SK-N-SH treated with all-trans-retinoic acid at 6 μM for 48 hours (cell line): ENCODE results near the gene NAALADL2.

ENCODE experiments used
- ATAC-seq: fragments of 200-7000 bp; cut with Tn5 transposase; 3 replicates; pipeline ENCODE4 v1.9.1; 2020; ENCODE audit warnings: mild to moderate bottlenecking, moderate library complexity
- BACH2 ChIP-seq: fragments of 250-450 bp; sonication (Bioruptor Pico); IDR thresholded peaks from 2 replicates; pipeline ENCODE4 v1.9.0; 2021; ENCODE audit warnings: mild to moderate bottlenecking, borderline replicate concordance
- CSDC2 ChIP-seq: fragments of 250-450 bp; sonication (Bioruptor Pico); IDR thresholded peaks from 2 replicates; pipeline ENCODE4 v1.5.0; 2020; ENCODE audit warnings: mild to moderate bottlenecking, moderate library complexity
- GLIS3 ChIP-seq: fragments of 250-450 bp; sonication (Bioruptor Pico); IDR thresholded peaks from 2 replicates; pipeline ENCODE4 v1.5.0; 2020; ENCODE audit warnings: mild to moderate bottlenecking, moderate library complexity
- ISL1 ChIP-seq: fragments of 250-450 bp; sonication (Bioruptor Pico); IDR thresholded peaks from 2 replicates; pipeline ENCODE4 v2.1.2; 2022; ENCODE audit warnings: mild to moderate bottlenecking, moderate library complexity
- OSR1 ChIP-seq: fragments of 250-450 bp; sonication (Bioruptor Pico); IDR thresholded peaks from 2 replicates; pipeline ENCODE4 v1.8.0; 2022; ENCODE audit warnings: moderate library complexity, mild to moderate bottlenecking, inconsistent platforms
- PPARA ChIP-seq: fragments of 250-450 bp; sonication (Bioruptor Pico); IDR thresholded peaks from 2 replicates; pipeline ENCODE4 v1.5.0; 2020; ENCODE audit warnings: mild to moderate bottlenecking, borderline replicate concordance
- RARB ChIP-seq: fragments of 250-450 bp; sonication (Bioruptor Pico); IDR thresholded peaks from 2 replicates; pipeline ENCODE4 v1.8.0; 2021; ENCODE audit warnings: mild to moderate bottlenecking, moderate library complexity
- SNAI2 ChIP-seq: fragments of 250-450 bp; sonication (Bioruptor Pico); IDR thresholded peaks from 2 replicates; pipeline ENCODE4 v1.5.0; 2020; ENCODE audit warnings: mild to moderate bottlenecking, moderate library complexity
- TCF4 ChIP-seq: fragments of 250-450 bp; sonication (Bioruptor Pico); IDR thresholded peaks from 2 replicates; pipeline ENCODE4 v1.8.0; 2021; ENCODE audit warnings: mild to moderate bottlenecking, moderate library complexity, borderline replicate concordance
- TOX ChIP-seq: fragments of 250-450 bp; sonication (Bioruptor Pico); IDR thresholded peaks from 2 replicates; pipeline ENCODE4 v1.8.0; 2021; ENCODE audit warnings: mild to moderate bottlenecking, moderate library complexity, borderline replicate concordance
- ZC3H10 ChIP-seq: fragments of 250-450 bp; sonication (Bioruptor Pico); IDR thresholded peaks from 2 replicates; pipeline ENCODE4 v1.5.1; 2021; ENCODE audit warnings: mild to moderate bottlenecking, moderate library complexity
- ZFP3 ChIP-seq: fragments of 250-450 bp; sonication (Bioruptor Pico); IDR thresholded peaks from 2 replicates; pipeline ENCODE4 v1.5.0; 2020; ENCODE audit warnings: mild to moderate bottlenecking, moderate library complexity
- ZFP30 ChIP-seq: fragments of 450-650 bp; formaldehyde crosslinking; IDR thresholded peaks from 2 replicates; pipeline ENCODE4 v1.5.0; 2022; ENCODE audit warnings: mild to moderate bottlenecking, moderate library complexity
- ZNF565 ChIP-seq: fragments of 450-650 bp; formaldehyde crosslinking; conservative IDR thresholded peaks from 2 replicates; pipeline ENCODE4 v1.5.0; 2020; ENCODE audit warnings: low read depth, mild to moderate bottlenecking, moderate library complexity
- ZNF70 ChIP-seq: fragments of 450-650 bp; formaldehyde crosslinking; IDR thresholded peaks from 2 replicates; pipeline ENCODE4 v1.5.0; 2020; ENCODE audit warnings: mild to moderate bottlenecking, moderate library complexity
- ZNF8 ChIP-seq: fragments of 450-650 bp; formaldehyde crosslinking; IDR thresholded peaks from 2 replicates; pipeline ENCODE4 v1.5.0; 2020; ENCODE audit warnings: mild to moderate bottlenecking, moderate library complexity
- TF ChIP-seq, protein P1 (sequence below): fragments of 250-450 bp; sonication (Bioruptor Pico); IDR thresholded peaks from 2 replicates; pipeline ENCODE4 v1.5.0; 2020; ENCODE audit warnings: mild to moderate bottlenecking, moderate library complexity
- TF ChIP-seq, protein P2 (sequence below): fragments of 250-450 bp; sonication (Bioruptor Pico); IDR thresholded peaks from 2 replicates; pipeline ENCODE4 v1.5.1; 2021; ENCODE audit warnings: mild to moderate bottlenecking, moderate library complexity
- TF ChIP-seq, protein P3 (sequence below): fragments of 250-450 bp; sonication (Bioruptor Pico); IDR thresholded peaks from 2 replicates; pipeline ENCODE4 v1.8.0; 2020; ENCODE audit warnings: mild to moderate bottlenecking, moderate library complexity, borderline replicate concordance

NAALADL2 gene

DNA sequence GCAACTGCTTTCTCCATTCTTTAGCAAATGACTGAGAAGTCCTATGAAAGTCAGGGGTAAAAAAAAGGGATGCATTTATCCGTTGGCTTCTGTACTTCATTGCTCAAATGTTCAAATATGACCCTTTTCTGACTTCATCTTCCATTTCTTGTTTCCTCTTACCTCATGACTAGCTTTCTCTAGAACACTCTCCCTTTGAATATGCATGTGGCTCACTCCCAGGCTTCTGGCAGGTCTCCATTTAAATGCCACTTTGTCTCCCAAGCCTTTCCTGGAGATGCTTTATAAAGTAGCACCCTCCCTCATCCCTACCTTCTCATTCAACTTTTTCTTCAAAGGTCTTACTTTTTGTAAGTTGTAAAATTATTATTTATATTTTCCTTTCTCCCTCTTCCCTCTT lies 781.8 kb downstream of the NAALADL2 start:
- no peak for TF ChIP-seq BACH2 (CRISPR knock-in tag)
- TF ChIP-seq RARB (CRISPR knock-in tag), result no peak
- TF ChIP-seq OSR1, result no peak
- TF ChIP-seq TCF4 (CRISPR knock-in tag), result no peak
- no peak for TF ChIP-seq TOX
- TF ChIP-seq ZNF70 (CRISPR knock-in tag), result no peak
- TF ChIP-seq SNAI2 (CRISPR knock-in tag), result no peak
- TF ChIP-seq PPARA, result no peak
- TF ChIP-seq, protein P1, sequence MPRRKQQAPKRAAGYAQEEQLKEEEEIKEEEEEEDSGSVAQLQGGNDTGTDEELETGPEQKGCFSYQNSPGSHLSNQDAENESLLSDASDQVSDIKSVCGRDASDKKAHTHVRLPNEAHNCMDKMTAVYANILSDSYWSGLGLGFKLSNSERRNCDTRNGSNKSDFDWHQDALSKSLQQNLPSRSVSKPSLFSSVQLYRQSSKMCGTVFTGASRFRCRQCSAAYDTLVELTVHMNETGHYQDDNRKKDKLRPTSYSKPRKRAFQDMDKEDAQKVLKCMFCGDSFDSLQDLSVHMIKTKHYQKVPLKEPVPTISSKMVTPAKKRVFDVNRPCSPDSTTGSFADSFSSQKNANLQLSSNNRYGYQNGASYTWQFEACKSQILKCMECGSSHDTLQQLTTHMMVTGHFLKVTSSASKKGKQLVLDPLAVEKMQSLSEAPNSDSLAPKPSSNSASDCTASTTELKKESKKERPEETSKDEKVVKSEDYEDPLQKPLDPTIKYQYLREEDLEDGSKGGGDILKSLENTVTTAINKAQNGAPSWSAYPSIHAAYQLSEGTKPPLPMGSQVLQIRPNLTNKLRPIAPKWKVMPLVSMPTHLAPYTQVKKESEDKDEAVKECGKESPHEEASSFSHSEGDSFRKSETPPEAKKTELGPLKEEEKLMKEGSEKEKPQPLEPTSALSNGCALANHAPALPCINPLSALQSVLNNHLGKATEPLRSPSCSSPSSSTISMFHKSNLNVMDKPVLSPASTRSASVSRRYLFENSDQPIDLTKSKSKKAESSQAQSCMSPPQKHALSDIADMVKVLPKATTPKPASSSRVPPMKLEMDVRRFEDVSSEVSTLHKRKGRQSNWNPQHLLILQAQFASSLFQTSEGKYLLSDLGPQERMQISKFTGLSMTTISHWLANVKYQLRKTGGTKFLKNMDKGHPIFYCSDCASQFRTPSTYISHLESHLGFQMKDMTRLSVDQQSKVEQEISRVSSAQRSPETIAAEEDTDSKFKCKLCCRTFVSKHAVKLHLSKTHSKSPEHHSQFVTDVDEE (CRISPR knock-in tag), result no peak
- TF ChIP-seq ZFP3 (CRISPR knock-in tag), result no peak
- TF ChIP-seq ZNF8 (CRISPR knock-in tag), result no peak
- no peak for TF ChIP-seq GLIS3 (CRISPR knock-in tag)
- TF ChIP-seq ZNF565 (CRISPR knock-in tag), result no peak
- TF ChIP-seq, protein P2, sequence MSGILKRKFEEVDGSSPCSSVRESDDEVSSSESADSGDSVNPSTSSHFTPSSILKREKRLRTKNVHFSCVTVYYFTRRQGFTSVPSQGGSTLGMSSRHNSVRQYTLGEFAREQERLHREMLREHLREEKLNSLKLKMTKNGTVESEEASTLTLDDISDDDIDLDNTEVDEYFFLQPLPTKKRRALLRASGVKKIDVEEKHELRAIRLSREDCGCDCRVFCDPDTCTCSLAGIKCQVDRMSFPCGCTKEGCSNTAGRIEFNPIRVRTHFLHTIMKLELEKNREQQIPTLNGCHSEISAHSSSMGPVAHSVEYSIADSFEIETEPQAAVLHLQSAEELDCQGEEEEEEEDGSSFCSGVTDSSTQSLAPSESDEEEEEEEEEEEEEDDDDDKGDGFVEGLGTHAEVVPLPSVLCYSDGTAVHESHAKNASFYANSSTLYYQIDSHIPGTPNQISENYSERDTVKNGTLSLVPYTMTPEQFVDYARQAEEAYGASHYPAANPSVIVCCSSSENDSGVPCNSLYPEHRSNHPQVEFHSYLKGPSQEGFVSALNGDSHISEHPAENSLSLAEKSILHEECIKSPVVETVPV (CRISPR knock-in tag), result no peak
- ATAC-seq, result no peak

DNA sequence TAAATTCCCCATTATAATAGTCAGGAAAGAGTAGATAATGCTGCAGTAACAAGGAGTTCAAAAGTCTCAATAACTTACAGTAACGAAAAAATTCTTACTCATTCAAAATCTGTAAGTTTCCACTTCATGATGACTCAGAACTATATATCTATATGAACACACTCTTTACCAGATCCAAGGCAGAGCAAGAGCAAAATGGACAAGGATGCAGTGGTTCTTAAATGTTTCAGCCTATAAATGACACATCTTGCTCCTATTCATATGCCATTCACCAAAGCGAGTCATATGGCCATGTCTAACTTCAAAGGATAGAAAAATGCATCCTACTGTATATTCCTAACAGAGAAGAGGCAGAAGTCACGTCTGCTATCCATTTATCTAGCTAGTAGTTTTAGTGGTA lies 787.7 kb downstream of the NAALADL2 start:
- ATAC-seq, result no peak
- TF ChIP-seq SNAI2 (CRISPR knock-in tag), result no peak
- TF ChIP-seq ZNF70 (CRISPR knock-in tag), result no peak
- TF ChIP-seq OSR1, result no peak

DNA sequence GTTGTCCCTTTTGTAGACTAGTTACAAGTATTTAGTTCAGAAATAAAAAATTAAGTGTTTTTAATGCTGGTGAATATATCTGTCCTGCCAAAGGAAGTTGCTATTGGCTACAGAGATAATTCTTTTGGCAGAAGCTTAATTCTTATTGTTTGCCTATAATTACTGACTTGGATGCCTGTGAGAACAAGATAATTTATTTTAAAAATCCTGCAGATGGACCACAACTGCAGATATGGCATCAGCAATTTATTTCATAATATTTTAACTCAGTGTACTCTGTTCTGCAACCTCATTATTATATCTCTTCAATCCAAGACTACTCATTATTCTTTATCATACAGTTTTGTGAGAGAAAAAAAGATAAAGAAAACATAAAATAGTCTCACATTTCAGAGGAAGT lies 789.8 kb downstream of the NAALADL2 start:
- no peak for ATAC-seq

DNA sequence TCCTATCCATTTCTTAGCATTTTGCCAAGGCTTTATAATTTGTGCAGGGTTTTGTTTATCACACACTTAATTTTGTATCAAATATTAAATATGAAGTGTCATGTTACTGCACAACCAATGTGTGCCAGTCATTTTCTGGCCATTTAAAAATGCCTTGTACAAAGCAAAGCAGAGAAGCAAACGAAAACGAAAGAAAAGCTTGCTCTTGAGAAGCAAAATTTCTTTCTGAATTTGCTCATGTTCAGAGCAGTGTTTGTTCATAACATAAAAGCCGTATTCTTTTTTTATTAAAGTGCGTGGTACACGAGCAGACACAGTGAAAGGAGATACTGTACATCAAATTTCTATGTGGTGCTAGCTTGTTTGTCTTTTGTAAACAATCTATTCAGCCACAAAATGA lies 792.6 kb downstream of the NAALADL2 start:
- TF ChIP-seq ZC3H10 (CRISPR knock-in tag) (no peak), CSDC2 (CRISPR knock-in tag) (no peak)
- ATAC-seq, result no peak

More for the DNA sequence above, 789.8 kb downstream of the NAALADL2 start:
- TF ChIP-seq ISL1 (CRISPR knock-in tag) (peak; percentile 81), ZFP3 (CRISPR knock-in tag) (no peak), ZFP30 (CRISPR knock-in tag) (no peak), PPARA (no peak), TCF4 (CRISPR knock-in tag) (peak; percentile 61; the same call in 1 of the 2 replicates), OSR1 (no peak)
- TF ChIP-seq, protein P1 (CRISPR knock-in tag), result peak; percentile 76

DNA sequence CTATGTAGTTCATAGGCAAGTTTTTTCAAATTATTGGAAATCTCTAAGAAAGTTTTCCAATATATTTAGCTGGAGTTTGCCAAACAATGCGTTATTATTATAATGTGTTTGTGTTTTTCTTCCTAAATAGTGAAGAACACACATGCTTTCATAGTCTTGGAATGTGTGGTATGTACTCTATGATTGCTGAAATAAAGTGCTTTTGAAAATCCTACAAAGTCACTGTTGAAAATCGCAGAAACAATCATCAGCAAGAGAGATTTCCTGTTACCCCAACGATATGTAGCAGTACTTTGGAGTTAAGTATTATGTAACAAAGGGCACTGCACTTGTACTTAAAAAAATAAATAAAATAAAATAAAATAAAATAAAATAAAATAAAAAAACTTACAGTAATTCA lies 796.2 kb downstream of the NAALADL2 start:
- TF ChIP-seq ZNF565 (CRISPR knock-in tag) (no peak), OSR1 (no peak), PPARA (no peak)
- TF ChIP-seq, protein P3, sequence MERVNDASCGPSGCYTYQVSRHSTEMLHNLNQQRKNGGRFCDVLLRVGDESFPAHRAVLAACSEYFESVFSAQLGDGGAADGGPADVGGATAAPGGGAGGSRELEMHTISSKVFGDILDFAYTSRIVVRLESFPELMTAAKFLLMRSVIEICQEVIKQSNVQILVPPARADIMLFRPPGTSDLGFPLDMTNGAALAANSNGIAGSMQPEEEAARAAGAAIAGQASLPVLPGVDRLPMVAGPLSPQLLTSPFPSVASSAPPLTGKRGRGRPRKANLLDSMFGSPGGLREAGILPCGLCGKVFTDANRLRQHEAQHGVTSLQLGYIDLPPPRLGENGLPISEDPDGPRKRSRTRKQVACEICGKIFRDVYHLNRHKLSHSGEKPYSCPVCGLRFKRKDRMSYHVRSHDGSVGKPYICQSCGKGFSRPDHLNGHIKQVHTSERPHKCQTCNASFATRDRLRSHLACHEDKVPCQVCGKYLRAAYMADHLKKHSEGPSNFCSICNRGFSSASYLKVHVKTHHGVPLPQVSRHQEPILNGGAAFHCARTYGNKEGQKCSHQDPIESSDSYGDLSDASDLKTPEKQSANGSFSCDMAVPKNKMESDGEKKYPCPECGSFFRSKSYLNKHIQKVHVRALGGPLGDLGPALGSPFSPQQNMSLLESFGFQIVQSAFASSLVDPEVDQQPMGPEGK (CRISPR knock-in tag), result no peak
- no peak for ATAC-seq
